ENCODE data around the gene CYP4F2.
"Not testable (repeated sequence)": the region's sequence is repeated elsewhere in the genome, so short reads cannot be mapped to it uniquely, and the experiment has no call there.

CYP4F2 gene, protein sequence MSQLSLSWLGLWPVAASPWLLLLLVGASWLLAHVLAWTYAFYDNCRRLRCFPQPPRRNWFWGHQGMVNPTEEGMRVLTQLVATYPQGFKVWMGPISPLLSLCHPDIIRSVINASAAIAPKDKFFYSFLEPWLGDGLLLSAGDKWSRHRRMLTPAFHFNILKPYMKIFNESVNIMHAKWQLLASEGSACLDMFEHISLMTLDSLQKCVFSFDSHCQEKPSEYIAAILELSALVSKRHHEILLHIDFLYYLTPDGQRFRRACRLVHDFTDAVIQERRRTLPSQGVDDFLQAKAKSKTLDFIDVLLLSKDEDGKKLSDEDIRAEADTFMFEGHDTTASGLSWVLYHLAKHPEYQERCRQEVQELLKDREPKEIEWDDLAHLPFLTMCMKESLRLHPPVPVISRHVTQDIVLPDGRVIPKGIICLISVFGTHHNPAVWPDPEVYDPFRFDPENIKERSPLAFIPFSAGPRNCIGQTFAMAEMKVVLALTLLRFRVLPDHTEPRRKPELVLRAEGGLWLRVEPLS

DNA sequence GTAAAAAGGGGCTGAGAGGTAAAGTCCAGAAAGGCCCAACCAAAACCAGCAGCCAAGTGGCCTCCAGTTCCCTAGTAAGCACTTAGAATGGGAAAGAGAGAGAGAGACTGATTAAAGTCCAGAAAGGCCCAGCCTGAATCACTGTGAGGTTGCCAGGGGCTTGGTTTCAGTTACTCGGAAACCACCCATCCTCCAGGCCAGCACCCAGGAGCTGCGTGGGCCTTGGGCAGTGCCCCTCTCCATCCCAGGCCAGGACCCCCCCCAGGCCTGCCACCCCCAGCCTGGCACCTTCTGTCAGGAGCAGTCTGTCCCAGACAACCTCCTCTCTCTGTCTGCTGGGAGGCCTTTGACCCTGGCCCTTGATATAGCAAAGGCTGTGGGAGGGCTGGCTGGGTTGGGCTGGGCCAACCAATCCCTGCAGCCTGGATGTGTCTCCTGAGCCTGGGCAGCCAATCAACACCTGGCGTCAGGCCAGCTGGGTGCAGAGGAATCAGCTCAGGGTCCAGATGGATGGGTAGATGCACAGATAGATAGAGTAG lies at the start of gene CYP4F2:
CYP4F2 (minus strand) TSS at position 337 of the 539 bp plus-strand sequence. CDS start 463 bp downstream, outside the sequence.
- in situ Hi-C loops (cut with MboI; ENCODE audit: low sequenced_read_pairs), result no loop called here

DNA sequence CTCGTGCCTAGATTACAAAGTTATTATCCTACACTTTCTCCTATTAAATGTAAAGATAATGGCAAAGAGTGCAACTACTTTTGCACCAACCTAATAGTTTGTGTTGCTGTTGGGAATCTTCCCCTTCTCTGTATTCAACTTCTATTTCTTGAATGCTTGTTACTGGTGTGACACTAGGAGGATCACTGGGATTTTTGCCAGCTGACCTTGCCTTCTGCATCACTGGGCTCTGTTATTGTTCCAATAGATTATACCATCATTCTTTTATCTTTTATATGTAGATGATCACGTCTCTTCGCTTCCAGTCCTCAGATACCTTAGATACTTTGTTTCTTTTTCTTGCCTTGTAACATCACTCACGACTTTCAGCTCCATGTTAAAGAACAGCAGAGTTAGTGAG lies 47.4 kb upstream of the CYP4F2 start:
- in situ Hi-C loops (cut with MboI; ENCODE audit: low sequenced_read_pairs), result no loop called here

DNA sequence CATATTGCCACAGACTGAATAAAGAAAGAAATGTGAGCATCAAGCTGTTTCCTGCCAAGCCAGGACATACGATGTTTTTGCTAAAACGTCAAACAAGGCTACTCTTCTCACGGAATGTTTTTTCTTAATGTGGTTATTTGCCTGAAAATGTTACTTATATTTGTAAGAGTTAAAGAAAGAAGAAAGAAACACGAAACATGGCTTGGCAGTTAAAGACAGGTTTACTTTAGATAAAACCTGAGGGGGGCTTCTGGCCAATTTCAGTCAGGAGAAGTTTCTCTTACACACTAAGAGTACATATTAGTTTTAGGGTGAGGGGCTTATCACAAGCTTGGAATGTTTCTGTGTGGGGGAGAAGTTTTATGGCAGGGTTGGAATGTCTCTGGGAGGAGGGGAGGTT lies 46.5 kb upstream of the CYP4F2 start:
- in situ Hi-C loops (cut with MboI; ENCODE audit: low sequenced_read_pairs), result no loop called here

DNA sequence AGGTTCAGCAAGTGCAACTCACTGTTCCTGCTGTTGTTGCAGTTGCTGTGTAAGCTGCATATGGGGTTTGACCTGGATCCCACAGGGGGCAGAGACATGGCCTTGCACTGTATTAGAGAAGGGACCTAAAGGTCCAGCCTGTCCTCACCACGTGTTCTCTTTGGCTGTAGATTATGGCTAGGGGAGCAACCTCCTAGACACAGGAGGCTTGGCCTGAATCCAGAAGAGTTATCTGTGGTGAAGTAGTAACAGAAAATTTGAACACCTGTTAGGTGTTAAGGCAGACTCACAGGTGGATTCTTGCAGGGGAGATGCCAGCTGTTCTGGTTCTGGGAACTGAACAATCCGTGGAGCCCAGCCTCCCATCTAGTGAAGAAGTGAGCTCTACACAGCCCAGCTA lies 39.9 kb upstream of the CYP4F2 start:
- in situ Hi-C loops (cut with MboI; ENCODE audit: low sequenced_read_pairs), result no loop called here

DNA sequence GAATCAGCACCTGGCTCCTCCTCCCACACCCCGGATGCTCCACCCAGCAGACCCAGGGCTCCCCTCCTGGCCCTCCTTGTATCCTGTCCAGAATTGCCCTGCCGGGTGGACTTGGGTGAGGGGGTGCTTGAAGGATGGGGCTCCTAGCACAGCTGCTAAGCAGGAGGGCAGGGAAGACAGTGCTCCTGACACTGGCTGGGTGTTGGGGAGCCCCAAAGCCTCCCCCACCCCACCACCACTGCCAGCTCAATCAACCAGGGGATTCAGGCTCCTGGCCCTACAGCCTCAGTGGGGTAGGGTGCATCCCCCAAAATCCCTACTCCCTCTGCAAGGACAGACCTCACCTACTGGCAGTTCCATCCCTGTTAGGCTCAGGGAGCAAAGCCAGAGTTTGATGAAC lies 39.1 kb upstream of the CYP4F2 start:
- in situ Hi-C loops (cut with MboI; ENCODE audit: low sequenced_read_pairs), result no loop called here

DNA sequence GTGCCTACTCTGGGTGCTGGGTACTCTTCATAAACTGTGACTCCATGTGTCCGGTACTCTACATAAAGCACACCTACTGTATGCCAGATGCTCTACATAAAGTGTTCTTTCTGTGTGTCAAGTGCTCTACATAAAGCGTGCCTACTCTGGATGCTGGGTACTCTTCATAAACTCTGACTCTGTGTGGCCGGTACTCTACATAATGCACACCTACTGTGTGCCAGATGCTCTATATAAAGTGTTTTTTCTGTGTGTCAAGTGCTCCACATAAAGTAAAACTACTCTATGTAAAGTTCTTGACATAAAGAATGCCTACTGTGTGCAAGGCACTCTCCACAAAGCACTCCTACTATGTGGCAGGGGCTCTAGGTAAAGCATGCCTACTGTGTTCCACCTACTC lies 38.3 kb upstream of the CYP4F2 start:
- in situ Hi-C loops (cut with MboI; ENCODE audit: low sequenced_read_pairs), result no loop called here

DNA sequence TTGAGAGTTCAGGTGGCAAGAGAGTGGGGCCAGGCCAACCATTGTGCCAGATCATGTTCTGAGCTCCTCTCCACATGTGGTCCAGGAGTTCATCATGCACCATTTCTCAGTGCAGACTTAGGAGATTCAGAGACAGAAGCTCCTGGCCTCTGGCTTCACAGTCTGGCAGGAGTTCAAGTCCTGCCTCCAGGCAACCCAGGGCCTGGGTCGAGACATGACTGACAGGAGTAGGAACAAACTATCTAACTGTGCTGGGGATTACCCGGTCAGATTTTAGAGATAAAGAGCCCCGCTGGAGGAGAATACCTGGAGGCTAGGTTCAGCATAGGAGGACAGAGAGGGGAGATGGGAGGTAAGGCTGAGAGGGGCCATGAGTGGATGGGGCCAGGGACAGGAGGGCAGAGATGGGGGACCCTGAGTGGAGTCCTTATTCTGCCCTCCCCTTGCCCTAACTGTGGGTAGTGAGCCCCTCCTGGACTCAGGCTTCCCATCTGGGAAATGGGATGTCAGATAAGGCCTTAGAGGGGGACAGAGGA lies 37.4 kb upstream of the CYP4F2 start:
- in situ Hi-C loops (cut with MboI; ENCODE audit: low sequenced_read_pairs), result no loop called here

DNA sequence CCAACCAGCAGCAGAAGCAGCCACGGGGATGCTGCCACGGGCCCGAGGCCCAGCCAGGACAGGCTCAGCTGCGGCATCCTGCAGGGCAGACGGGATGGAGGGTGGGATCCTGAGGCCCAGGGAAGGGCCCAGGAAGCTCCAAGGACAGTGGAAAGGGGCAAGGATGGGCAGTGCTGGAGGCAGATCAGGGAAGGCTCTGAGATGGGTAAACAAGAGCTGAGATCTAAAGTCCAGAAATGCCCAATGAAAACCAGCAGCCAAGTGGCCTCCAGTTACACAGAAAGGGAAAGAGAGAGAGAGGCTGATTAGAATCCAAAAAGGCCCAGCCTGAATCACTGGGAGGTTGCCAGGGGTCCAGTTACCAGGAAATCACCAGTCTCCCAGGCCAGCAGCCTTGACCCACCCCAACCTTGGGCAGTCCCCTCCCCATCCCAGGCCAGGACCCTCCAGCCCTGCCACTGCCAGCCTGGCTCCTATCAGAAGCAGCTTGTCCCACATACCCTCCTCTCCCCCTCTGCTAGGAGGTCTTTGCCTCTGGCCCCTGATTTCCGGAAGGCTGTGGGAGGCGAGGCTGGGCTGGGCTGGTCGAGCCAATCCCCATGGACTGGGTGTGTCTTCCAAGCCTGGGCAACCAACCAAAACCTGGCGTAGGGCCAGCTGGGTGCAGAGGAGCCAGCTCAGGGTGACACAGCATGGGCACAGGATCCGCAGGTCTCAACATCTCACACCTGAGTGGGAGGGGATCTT lies 36.6 kb upstream of the CYP4F2 start, which contains the start of gene CYP4F11:
CYP4F11 (minus strand) TSS at position 198 of the 747 bp plus-strand sequence; CDS start at position 77, 121 bp downstream.
- in situ Hi-C loops (cut with MboI; ENCODE audit: low sequenced_read_pairs), result no loop called here

DNA sequence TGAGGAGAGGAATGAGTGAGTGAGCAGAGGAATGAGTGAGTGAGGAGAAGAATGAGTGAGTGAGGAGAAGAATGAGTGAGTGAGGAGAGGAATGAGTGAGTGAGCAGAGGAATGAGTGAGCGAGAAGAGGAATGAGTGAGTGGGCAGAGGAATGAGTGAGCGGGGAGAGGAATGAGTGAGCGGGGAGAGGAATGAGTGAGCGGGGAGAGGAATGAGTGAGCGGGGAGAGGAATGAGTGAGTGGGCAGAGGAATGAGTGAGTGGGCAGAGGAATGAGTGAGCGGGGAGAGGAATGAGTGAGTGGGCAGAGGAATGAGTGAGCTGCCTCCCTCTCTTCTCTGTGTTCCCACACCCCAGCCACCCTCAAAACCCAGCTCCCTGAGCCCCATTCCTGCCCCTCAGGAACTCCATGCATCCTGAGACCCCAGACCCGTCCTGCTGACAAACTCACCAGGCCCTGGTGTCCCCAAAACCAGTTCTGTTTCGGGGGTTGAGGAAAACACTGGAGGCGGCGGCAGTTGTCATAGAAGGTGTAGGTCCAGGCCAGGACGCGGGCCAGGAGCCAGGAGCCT lies 36.0 kb upstream of the CYP4F2 start:
- in situ Hi-C loops (cut with MboI; ENCODE audit: low sequenced_read_pairs), result not testable (repeated sequence)

DNA sequence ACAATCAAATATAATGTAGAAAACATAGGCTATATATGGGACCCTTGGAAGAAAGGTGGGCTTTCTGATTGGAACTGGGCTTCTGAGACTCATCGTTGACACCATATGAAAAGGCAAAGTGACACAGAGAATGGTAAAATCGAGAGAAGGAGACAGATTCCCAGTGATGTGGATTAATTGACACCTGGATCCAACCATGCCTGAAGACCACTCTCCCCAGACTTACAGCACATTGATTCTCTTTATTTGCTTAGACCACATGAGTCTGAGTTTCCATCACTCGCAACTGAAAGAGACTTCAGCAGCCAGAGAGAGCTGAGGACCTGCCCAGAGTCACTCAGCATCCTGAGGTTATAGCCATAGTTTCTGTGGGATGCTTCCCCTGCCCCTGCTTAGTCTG lies 30.4 kb upstream of the CYP4F2 start:
- in situ Hi-C loops (cut with MboI; ENCODE audit: low sequenced_read_pairs), result no loop called here

DNA sequence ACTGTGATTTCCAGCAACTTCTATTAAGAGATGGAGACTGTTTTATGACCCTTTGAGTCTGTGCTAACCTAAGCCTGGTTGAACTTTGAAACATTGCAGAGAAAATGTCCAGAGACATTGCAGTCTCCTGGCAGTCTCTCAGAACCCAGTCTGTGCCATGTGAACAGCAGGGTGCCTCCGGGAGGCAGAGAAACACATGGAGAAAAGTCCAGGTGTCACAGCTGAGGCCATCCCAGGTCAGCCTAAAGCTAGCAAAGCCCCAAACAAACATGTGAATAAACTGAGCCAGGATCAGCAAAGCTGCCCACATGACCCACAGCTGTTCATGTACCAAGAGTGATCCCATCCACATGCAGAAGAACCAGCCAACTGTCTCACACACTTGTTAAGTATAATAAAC lies 28.6 kb upstream of the CYP4F2 start:
- in situ Hi-C loops (cut with MboI; ENCODE audit: low sequenced_read_pairs), result no loop called here

DNA sequence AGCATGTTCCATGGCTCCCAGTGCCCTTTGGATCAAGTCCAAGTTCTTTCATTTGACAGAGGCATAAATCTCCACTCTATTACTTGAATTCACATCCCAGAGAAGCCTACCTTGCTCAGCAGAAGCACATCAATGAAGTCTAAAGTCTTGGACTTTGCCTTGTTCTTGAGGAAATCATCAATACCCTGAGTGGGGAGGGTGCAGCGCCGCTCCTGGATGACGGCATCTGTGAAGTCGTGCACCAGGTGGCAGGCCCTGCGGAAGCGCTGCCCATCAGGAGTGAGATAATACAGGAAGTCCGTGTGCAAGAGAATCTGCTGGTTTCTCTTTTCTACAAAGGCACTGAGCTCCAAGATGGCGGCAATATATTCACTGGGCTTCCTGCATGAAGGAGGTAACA lies 25.8 kb upstream of the CYP4F2 start:
- in situ Hi-C loops (cut with MboI; ENCODE audit: low sequenced_read_pairs), result no loop called here

DNA sequence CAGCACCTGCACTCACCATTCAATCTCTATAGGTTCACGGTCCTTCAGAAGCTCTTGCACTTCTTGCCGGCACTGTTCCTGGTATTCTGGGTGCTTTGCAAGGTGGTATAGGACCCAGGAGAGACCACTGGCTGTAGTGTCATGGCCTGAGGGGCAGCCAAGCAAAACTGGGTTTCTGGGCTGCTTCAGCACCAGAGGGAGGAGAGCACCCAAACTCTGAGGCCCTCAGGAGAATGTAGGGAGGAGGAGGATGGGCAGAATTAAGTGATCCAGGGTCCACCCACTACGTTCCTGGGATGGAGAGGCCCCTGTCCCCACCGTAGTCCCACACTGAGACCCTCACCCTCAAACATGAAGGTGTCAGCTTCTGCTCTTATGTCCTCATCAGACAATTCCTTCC lies 24.1 kb upstream of the CYP4F2 start:
- in situ Hi-C loops (cut with MboI; ENCODE audit: low sequenced_read_pairs), result no loop called here

DNA sequence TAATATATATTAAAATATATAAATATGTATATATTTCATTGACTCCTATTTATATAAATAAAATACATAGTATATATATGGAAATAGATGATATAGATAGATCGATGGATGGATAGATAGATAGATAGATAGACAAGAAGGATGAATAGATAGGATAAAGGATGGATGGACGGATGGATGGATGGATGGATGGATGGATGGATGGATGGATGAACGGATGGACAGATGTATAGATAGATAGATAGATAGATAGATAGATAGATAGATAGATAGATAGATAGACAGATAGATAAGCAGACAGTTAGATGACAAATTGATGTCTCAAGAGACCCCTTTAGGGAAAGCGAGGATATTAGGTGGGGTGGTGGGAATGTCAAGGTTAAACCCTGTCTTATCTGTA lies 21.4 kb upstream of the CYP4F2 start:
- in situ Hi-C loops (cut with MboI; ENCODE audit: low sequenced_read_pairs), result no loop called here

DNA sequence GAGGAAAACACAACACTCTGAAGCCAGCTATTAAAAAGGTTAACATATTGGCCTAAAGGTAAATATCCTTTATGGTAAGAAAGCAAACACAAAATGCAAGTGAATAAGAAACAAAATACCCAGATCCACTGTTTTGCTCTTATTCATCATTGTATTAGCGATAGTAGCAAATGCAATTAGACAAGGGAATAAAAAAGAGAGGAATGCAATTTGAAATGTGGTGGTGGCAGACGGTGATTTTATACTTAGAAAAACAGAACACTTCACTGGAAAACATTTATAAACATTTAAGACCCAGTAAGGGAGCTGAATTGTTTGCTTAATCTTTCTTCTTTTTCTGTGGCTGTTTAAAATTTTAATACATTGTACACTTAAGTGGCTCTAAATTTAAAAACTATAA lies 17.2 kb upstream of the CYP4F2 start:
- in situ Hi-C loops (cut with MboI; ENCODE audit: low sequenced_read_pairs), result no loop called here

DNA sequence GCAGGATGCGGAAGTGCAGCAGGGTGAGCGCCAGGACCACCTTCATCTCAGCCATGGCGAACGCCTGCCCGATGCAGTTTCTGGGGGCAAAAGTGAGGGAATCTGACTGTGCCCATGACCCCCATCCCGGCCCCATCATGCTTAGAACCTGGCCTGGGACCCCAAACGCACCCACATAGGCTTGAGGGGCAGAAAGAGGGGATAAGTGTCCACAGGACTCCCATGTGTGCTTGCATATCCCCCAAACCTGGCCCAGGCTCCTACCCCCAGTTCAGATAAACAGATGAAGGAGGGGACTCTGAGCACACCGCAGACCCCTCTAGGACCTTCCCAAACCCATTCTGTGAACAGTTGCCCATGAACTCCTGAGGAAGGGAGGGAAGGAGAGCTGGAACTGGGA lies 16.0 kb upstream of the CYP4F2 start:
- in situ Hi-C loops (cut with MboI; ENCODE audit: low sequenced_read_pairs), result no loop called here

DNA sequence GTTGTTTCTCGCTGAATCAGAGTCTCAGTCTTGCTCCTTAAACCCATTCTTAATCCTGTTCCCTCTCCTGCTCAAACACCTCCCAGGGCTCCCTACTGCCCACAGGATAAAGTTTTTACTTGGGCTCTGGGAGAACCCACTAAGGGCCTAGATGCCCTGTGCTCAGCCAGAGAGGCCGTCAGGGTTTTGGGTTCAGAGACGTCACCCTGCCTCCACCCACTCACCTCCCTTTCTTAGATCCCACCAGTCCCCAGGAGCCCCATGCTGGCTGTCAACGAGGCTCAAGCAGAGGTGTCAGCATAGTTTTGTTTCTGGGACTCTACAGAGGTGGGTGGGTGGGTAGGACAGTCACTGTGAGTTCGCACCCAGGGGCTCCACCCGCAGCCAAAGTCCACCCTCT lies 15.5 kb upstream of the CYP4F2 start:
- in situ Hi-C loops (cut with MboI; ENCODE audit: low sequenced_read_pairs), result no loop called here

DNA sequence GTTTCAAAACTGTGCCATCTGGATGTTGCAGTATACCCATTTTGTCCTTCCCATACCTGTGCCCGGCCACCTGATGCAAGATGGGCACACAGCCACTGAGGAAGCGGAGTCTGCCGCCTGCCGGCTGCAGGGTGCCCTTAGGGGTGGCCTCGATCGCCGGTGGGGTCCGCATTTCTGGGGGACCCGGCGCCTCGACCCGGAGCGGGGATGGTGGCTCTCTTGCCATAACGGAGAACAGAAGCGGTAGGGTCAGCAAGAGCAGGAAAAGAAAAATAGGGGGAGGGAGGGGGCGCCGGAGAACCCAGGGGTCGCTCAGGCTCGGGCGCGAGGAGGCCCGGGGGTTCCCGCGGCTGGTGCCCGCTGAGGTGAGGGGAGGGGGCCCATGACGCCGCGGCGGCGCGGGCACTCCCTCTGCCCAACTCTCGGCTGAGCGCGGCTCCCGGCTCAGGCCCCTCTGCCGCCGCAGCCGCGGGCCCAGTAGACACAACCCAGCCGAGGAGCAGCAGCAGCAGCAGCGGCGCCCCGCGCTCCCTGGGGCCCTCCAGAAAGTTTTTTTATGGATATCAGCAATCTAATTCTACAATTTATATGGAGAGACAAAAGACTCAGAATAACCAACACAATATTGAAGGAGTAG lies 13.8 kb upstream of the CYP4F2 start:
- in situ Hi-C loops (cut with MboI; ENCODE audit: low sequenced_read_pairs), result no loop called here

DNA sequence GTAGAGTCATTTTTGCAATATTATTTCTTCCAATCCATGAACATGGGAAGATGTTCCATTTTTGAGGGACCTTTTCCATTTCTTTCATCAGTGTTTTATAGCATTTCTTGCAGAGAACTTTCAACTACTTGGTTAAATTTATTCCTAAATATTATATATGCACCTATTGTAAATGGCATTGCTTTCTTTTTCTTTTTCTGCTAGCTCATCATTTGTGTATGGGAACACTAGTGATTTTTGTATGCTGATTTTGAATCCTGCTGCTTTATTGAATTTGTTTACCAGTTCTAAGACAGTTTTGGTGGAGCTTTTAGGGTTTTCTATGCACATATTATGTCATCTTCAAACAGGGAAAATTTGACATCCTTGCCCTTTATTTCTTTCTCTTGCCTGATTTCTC lies 7.2 kb upstream of the CYP4F2 start:
- in situ Hi-C loops (cut with MboI; ENCODE audit: low sequenced_read_pairs), result no loop called here

DNA sequence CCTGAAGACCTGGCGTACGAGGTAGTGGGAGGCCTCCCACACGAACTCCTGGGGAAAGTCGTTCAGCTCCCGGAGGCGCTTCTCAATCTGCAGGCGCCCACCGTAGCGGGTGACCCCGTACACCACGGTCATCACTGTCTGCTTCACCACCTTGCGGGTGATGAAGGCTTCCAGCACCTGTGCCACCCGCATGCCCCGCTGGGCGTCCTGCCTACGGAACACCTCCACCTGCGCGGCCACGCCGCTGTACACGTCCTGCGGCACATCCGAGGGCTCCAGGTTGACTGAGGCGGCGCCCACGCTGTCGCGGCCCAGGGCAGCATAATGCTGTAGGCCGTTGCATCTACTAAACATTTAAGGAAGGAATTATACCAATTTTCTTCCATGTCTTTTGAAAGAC lies 5.0 kb upstream of the CYP4F2 start:
- in situ Hi-C loops (cut with MboI; ENCODE audit: low sequenced_read_pairs), result not testable (repeated sequence)

DNA sequence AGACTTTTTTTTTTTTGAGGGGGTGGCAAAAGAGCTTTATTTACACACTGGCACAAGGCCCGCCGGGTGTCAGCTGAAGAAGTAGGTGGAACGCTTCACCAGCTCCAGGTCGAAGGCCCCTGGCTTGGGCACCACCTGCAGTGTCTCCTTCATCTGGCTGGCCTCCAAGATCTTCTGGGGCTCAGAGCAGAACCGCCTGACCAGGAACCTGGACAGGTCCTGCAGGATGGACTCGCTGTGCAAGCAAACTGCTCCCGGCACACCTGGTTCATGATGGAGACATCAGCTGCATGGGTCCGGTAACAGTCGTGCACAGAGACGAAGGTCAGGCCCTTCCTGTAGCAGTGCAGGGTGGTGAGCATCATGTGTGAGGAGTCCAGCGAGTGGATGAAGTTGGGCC lies 4.4 kb upstream of the CYP4F2 start:
- in situ Hi-C loops (cut with MboI; ENCODE audit: low sequenced_read_pairs), result no loop called here

Measured in HL-60/S4 (cell line).